Motor neuron (in vitro differentiated cells): ENCODE data around the gene FRMD4B. TPM values are rescaled to one million over a fixed set of nuclear protein-coding genes. Genes with fewer than 3 reads are reported as not detected.

Experiments
- ATAC-seq, 8 experiments: fragments of 200-7000 bp; cut with Tn5 transposase; replicated peaks in 6 of 8; 2 replicates each; pipeline ENCODE4 v1.8.0; 2021; ENCODE audit warnings: mild to moderate bottlenecking in 8 of 8, moderate library complexity in 8 of 8
- H3K27ac ChIP-seq, 2 donors: fragments of 250-450 bp; sonication (Bioruptor Pico); 2 replicates each; pipeline ENCODE4 v1.9.0; 2021; ENCODE audit warnings: antibody characterized with exemption in 2 of 2, mild to moderate bottlenecking in 2 of 2, moderate library complexity in 1 of 2
- H3K4me1 ChIP-seq, 2 donors: fragments of 250-450 bp; sonication (Bioruptor Pico); replicated peaks in 1 of 2; 2 replicates each; pipeline ENCODE4 v1.6.1; 2021; ENCODE audit warnings: antibody characterized with exemption in 2 of 2, mild to moderate bottlenecking in 2 of 2, moderate library complexity in 1 of 2
- H3K4me3 ChIP-seq, 5 donors: fragments of 250-450 bp; sonication (Bioruptor Pico); 2 replicates each; pipeline ENCODE4 v1.9.0; 2021; ENCODE audit warnings: antibody characterized with exemption in 5 of 5, mild to moderate bottlenecking in 5 of 5, moderate library complexity in 4 of 5
- WGBS, 10 experiments: fragments of 450-650 bp; shearing (Covaris generic); methylation state at CpG; one replicate each; pipeline ENCODE4 v1.0.0; 2022; 5-methylcytosine and 5-hydroxymethylcytosine counted together
- in situ Hi-C, 9 experiments: fragments of 400-800 bp; cut with MboI; loops; one replicate each; pipeline ENCODE4 v1.15.0; 2021; ENCODE audit warnings: low sequenced_read_pairs in 9 of 9, low pct_unique_long_range_greater_than_20kb in 2 of 9; ENCODE audit not compliant: unreplicated experiment in 9 of 9
- total RNA-seq, 8 experiments: library from RNA; unstranded; fragments of 300-600 nt; gene quantifications; 2 replicates each; pipeline versions ENCODE4 v1.2.3 to v1.2.4, GENCODE V29; 2022

The FRMD4B gene
- total RNA-seq, 8 experiments from 2014 or later = 1.1 to 57.3 (median 16.0) TPM

GRCh38 chr3:69178082-69178481 is 207.8 kb downstream of the FRMD4B start:
- Histone ChIP-seq H3K27ac (no peak overlapping the region), H3K4me3 (no peak overlapping the region), H3K4me1 (peaks cover 2 to 9% of the 10 kb centered on the region in 2 donors)
- in situ Hi-C loops = no loop called here
- ATAC-seq = no peak
- 60 to 100% (median 82%) methylated on average over 1 to 4 of the region's 4 CpGs; no CpG with 5 or more reads in 2 of the 10 experiments for WGBS, 10 experiments

DNA sequence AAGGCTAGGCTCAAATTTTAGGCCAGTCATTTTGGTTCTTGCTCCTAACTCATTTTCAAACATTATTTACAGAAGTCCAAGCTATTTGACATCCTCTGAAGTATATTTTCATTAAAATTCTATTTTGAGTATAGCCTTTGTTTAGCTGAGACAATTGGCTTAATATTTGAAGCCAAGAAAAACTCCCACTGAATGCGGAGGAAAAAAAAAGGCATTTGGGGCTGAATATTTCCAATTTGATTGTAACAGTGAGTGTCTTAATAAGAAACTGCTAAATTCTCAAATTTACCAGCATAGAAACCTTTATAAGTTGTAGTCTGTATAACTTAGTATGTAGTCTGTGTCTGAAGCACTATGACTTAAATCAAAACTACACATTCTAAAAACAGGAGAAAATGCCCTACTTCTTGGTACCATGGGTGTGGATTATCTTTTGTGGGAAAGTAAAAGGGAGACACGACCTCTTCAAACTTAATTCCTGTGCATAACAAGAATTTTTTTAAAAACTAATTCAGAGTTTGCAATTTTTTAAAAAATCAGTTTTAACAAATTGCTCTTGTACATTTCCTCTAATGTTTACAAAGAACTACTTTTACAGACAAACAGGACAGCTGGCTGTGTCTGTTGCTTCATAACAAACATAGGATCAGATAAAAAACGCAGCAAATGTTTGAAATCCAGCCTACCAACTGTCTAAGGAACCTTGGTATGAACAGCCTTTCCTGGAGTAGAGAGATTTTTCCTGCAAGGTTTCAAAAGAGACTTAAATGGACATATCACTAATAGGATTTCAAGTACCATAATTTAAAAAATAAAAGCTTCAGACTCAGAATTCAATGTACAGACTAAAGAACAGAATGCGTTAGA is 210.8 kb downstream of the FRMD4B start:
- in situ Hi-C loops = loop anchor here (25.0 kb wide), 3 partner anchors 137 to 487 kb away; no protein-coding TSS in a partner anchor
- ATAC-seq = no peak
- Histone ChIP-seq H3K4me3 (no peak overlapping the region), H3K4me1 (no peaks in the 10 kb centered on the region), H3K27ac (no peak overlapping the region)
- 44 to 100% (median 89%) methylated on average over 1 to 4 of the region's 4 CpGs; no CpG with 5 or more reads in 1 of the 10 experiments for WGBS, 10 experiments

- Histone ChIP-seq H3K4me3 (no peak overlapping the region), H3K27ac (no peak overlapping the region), H3K4me1 (no peaks in the 10 kb centered on the region)
- ATAC-seq = no peak
- in situ Hi-C loops = loop anchor here (25.0 kb wide), 3 partner anchors 138 to 488 kb away; no protein-coding TSS in a partner anchor
- 9 to 94% (median 88%) methylated on average over 1 to 2 of the region's 2 CpGs; no CpG with 5 or more reads in 2 of the 10 experiments for WGBS, 10 experiments
Observed at GRCh38 chr3:69174445-69174844, 211.4 kb downstream of the FRMD4B start.

GRCh38 chr3:69172058-69172457 is 213.8 kb downstream of the FRMD4B start:
- Histone ChIP-seq H3K4me1 (no peaks in the 10 kb centered on the region), H3K27ac (no peak overlapping the region), H3K4me3 (no peak overlapping the region)
- in situ Hi-C loops = loop anchor here (25.0 kb wide), 3 partner anchors 140 to 490 kb away; no protein-coding TSS in a partner anchor
- 78 to 100% (median 100%) methylated on average over 1 of the region's 1 CpG; no CpG with 5 or more reads in 1 of the 10 experiments for whole genome bisulfite sequencing, 10 experiments
- no peak for ATAC-seq

- Histone ChIP-seq H3K4me3 (no peak overlapping the region), H3K4me1 (no peaks in the 10 kb centered on the region), H3K27ac (no peak overlapping the region)
- in situ Hi-C loops = loop anchor here (10.0 to 25.0 kb wide), 5 partner anchors 138 to 496 kb away; no protein-coding TSS in a partner anchor
- no peak for ATAC-seq
- 92 to 100% (median 100%) methylated on average over 1 of the region's 1 CpG; no CpG with 5 or more reads in 5 of the 10 experiments for WGBS, 10 experiments
Observed at GRCh38 chr3:69166446-69166845, 219.4 kb downstream of the FRMD4B start.

- Histone ChIP-seq H3K4me3 (no peak overlapping the region), H3K4me1 (no peaks in the 10 kb centered on the region), H3K27ac (no peak overlapping the region)
- 33 to 90% (median 75%) methylated on average over 1 to 4 of the region's 4 CpGs; no CpG with 5 or more reads in 3 of the 10 experiments for WGBS, 10 experiments
- no peak for ATAC-seq
- in situ Hi-C loops = loop anchor here (10.0 to 25.0 kb wide), 5 partner anchors 139 to 497 kb away; no protein-coding TSS in a partner anchor
Observed at GRCh38 chr3:69165744-69166143, 220.1 kb downstream of the FRMD4B start.

- ATAC-seq = no peak
- in situ Hi-C loops = loop anchor here (10.0 to 25.0 kb wide), 5 partner anchors 141 to 498 kb away; no protein-coding TSS in a partner anchor
- no peak overlapping the region for H3K27ac ChIP-seq
- no peak overlapping the region for H3K4me3 ChIP-seq
- H3K4me1 ChIP-seq = no peaks in the 10 kb centered on the region
Observed at GRCh38 chr3:69164296-69164695, 221.6 kb downstream of the FRMD4B start.

GRCh38 chr3:69162308-69162980 is 223.4 kb downstream of the FRMD4B start:
- in situ Hi-C loops = loop anchor here (10.0 to 25.0 kb wide), 5 partner anchors 142 to 500 kb away; no protein-coding TSS in a partner anchor
- H3K27ac ChIP-seq = no peak overlapping the region
- no peaks in the 10 kb centered on the region for H3K4me1 ChIP-seq
- no peak for ATAC-seq
- no peak overlapping the region for H3K4me3 ChIP-seq
- 33 to 100% (median 84%) methylated on average over 1 to 2 of the region's 2 CpGs; no CpG with 5 or more reads in 1 of the 10 experiments for WGBS, 10 experiments

DNA sequence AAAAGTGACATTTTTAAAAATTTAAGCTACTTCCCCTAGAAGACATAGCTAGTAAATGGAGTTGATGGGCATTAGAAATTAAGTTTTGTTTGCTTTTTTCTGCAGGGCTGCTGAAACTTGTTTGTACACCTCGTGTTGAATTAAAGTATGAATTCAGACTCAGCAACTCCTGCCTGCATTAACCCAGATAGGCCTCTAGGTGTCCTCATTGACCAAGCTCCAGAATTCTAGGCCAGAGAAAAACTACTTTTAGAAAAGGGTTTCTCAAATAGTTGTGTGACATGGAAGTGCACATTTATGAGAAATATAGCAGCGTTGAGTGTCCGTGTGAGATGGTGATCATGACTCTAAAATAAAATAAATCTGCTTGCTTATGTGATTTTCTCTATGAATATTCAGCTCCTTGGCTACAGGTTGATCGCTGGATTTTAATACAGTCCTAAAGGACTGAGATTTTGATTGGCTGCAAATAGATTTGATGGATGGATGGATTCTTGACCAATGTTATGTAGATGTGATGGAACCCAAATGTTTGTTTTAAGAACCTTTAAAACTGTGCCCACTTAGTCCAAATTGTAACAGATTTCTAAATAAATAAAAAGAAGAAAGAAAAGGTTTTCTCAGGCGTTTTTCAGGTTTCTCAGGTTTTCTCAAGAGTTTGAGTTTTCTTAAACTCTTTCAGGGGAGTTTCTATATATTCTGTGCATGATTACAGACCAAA is 224.1 kb downstream of the FRMD4B start:
- in situ Hi-C loops = loop anchor here (10.0 to 25.0 kb wide), 5 partner anchors 143 to 501 kb away; no protein-coding TSS in a partner anchor
- peak in 4 of 8 experiments; percentile 27 to 54 (median 35) for ATAC-seq
- Histone ChIP-seq H3K27ac (no peak overlapping the region), H3K4me3 (no peak overlapping the region), H3K4me1 (no peaks in the 10 kb centered on the region)
- WGBS, 10 experiments = 0 to 100% (median 33%) methylated on average over 1 to 5 of the region's 5 CpGs; no CpG with 5 or more reads in 1 of the 10 experiments

- Histone ChIP-seq H3K27ac (no peak overlapping the region), H3K4me1 (no peaks in the 10 kb centered on the region), H3K4me3 (no peak overlapping the region)
- 0 to 100% (median 80%) methylated on average over 1 to 4 of the region's 4 CpGs; no CpG with 5 or more reads in 1 of the 10 experiments for WGBS, 10 experiments
- in situ Hi-C loops = loop anchor here (10.0 to 25.0 kb wide), 5 partner anchors 144 to 502 kb away; no protein-coding TSS in a partner anchor
- no peak for ATAC-seq
Observed at GRCh38 chr3:69160525-69160924, 225.4 kb downstream of the FRMD4B start.

DNA sequence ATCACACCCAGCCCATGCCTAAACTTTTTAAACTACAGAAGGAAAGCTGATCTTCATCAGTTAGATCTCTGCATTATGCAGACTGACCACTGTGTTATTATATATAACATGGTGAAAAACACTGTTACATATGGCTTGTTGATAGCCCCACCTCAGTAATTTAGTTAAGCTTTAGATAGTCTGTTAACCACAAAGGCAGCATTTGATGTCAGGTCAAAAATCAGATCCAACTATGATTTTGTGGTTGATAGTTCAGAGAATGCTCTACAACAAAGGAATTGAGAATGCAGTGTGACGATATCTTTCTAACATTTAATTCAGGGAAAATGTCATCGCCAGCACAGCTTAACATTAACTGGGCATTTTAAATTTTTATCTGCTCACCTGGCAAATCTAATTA is 225.8 kb downstream of the FRMD4B start:
- no peak overlapping the region for H3K27ac ChIP-seq
- H3K4me3 ChIP-seq = no peak overlapping the region
- WGBS, 10 experiments = 75 to 100% (median 100%) methylated on average over 1 to 2 of the region's 2 CpGs; no CpG with 5 or more reads in 3 of the 10 experiments
- in situ Hi-C loops = loop anchor here (10.0 to 25.0 kb wide), 5 partner anchors 145 to 502 kb away; no protein-coding TSS in a partner anchor
- H3K4me1 ChIP-seq = no peaks in the 10 kb centered on the region
- ATAC-seq = no peak

GRCh38 chr3:69149586-69149985 is 236.3 kb downstream of the FRMD4B start:
- H3K4me3 ChIP-seq = no peak overlapping the region
- WGBS, 10 experiments = 33 to 97% (median 83%) methylated on average over 1 to 3 of the region's 3 CpGs; no CpG with 5 or more reads in 1 of the 10 experiments
- H3K4me1 ChIP-seq = peaks cover 7 to 11% of the 10 kb centered on the region in 2 donors
- in situ Hi-C loops = no loop called here
- H3K27ac ChIP-seq = no peak overlapping the region
- no peak for ATAC-seq
